ENCODE results near the gene KLHL14. TPM values are rescaled to one million over a fixed set of nuclear protein-coding genes. Genes with fewer than 3 reads are reported as not detected.
"Not testable (repeated sequence)": the region's sequence is repeated elsewhere in the genome, so short reads cannot be mapped to it uniquely, and the experiment has no call there.

KLHL14 gene
- total RNA-seq, 2 experiments from 2014 or later = 0.57 to 2.8 TPM

DNA sequence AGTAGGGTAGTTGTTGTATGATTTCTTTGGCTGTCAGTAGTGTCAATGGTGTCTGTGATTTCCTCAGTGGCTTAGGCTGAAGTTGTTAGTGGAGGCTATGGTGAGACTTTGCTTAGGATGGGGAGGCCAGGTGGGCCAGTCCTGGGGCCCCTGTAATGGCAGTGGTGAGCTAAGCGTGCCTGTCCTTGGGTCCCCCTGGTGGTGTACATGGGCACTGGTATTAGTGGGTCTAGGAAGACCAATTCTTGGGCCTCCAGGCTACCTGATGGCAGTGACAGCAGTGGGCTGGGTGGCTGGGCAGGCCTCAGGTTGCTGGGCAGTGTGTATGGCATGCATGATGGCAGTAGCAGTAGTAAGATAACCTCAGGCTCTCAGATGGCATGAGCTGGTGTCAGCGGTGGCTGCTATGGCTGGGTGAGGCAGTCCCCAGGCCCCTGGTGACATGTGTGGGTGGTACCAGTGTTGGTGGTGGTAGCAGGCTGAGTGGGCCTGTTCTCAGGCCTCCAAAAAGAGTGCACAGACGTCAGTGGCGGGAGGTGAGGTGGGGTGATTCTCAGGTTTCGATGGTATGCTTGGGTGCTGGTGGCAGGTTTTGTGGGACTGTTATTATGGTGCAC is 103.2 kb downstream of the KLHL14 start:
- no peak overlapping the region for H3K27ac ChIP-seq (ENCODE audit: low read depth, low read length, poor library complexity, severe bottlenecking)
- H2AFZ ChIP-seq (ENCODE audit: low read length) = no peak overlapping the region
- no peaks in the 10 kb centered on the region for H3K9me3 ChIP-seq (ENCODE audit: low read length)
- no TSS peak for BruUV-seq (replicated peaks)
- CTCF ChIA-PET (ENCODE audit: unreplicated experiment) = no interaction called here
- no peak overlapping the region for H3K4me3 ChIP-seq (ENCODE audit: low read depth, low read length, poor library complexity, severe bottlenecking)
- peak; percentile 1 for DNase-seq (ENCODE audit: low spot score)
- no peaks in the 10 kb centered on the region for H3K9me2 ChIP-seq (ENCODE audit: insufficient read depth, low read length)
- no peak overlapping the region for H3K4me2 ChIP-seq (ENCODE audit: low read length)
- intact Hi-C loops (cut with micrococcal nuclease; ENCODE audit: unreplicated experiment) = no loop called here
- H4K20me1 ChIP-seq (ENCODE audit: insufficient read depth, low read length) = no peaks in the 10 kb centered on the region
- POLR2A ChIA-PET = no interaction called here
- no peak for TF ChIP-seq EZH2phosphoT487 (IDR thresholded peaks at IDR 0.05; ENCODE audit: borderline replicate concordance, low read depth, low read length)
- TF ChIP-seq, protein P1, sequence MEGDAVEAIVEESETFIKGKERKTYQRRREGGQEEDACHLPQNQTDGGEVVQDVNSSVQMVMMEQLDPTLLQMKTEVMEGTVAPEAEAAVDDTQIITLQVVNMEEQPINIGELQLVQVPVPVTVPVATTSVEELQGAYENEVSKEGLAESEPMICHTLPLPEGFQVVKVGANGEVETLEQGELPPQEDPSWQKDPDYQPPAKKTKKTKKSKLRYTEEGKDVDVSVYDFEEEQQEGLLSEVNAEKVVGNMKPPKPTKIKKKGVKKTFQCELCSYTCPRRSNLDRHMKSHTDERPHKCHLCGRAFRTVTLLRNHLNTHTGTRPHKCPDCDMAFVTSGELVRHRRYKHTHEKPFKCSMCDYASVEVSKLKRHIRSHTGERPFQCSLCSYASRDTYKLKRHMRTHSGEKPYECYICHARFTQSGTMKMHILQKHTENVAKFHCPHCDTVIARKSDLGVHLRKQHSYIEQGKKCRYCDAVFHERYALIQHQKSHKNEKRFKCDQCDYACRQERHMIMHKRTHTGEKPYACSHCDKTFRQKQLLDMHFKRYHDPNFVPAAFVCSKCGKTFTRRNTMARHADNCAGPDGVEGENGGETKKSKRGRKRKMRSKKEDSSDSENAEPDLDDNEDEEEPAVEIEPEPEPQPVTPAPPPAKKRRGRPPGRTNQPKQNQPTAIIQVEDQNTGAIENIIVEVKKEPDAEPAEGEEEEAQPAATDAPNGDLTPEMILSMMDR (conservative IDR thresholded peaks at IDR 0.05; ENCODE audit: low read length) = peak; percentile 39
- H3K4me1 ChIP-seq (ENCODE audit: insufficient read depth, low read length, poor library complexity, severe bottlenecking) = no peaks in the 10 kb centered on the region
- no peaks in the 10 kb centered on the region for H3K79me2 ChIP-seq (ENCODE audit: insufficient read depth, low read depth, low read length)
- no peaks in the 10 kb centered on the region for H3K36me3 ChIP-seq (ENCODE audit: insufficient read depth, low read length)

GRCh38 chr18:32668956-32669355 is 103.9 kb downstream of the KLHL14 start:
- no TSS peak for BruUV-seq (replicated peaks)
- DNase-seq (ENCODE audit: low spot score) = no peak
- Histone ChIP-seq H3K9me2 (ENCODE audit: insufficient read depth, low read length) (no peaks in the 10 kb centered on the region), H3K79me2 (ENCODE audit: insufficient read depth, low read depth, low read length) (no peaks in the 10 kb centered on the region), H3K4me1 (ENCODE audit: insufficient read depth, low read length, poor library complexity, severe bottlenecking) (no peaks in the 10 kb centered on the region), H3K27ac (ENCODE audit: low read depth, low read length, poor library complexity, severe bottlenecking) (no peak overlapping the region), H3K4me3 (ENCODE audit: low read depth, low read length, poor library complexity, severe bottlenecking) (no peak overlapping the region), H4K20me1 (ENCODE audit: insufficient read depth, low read length) (no peaks in the 10 kb centered on the region), H2AFZ (ENCODE audit: low read length) (no peak overlapping the region), H3K4me2 (ENCODE audit: low read length) (no peak overlapping the region), H3K9me3 (ENCODE audit: low read length) (no peaks in the 10 kb centered on the region), H3K36me3 (ENCODE audit: insufficient read depth, low read length) (no peaks in the 10 kb centered on the region)
- no peak for TF ChIP-seq EZH2phosphoT487 (IDR thresholded peaks at IDR 0.05; ENCODE audit: borderline replicate concordance, low read depth, low read length)
- ChIA-PET POLR2A (no interaction called here), CTCF (ENCODE audit: unreplicated experiment) (no interaction called here)
- intact Hi-C loops (cut with micrococcal nuclease; ENCODE audit: unreplicated experiment) = no loop called here

DNA sequence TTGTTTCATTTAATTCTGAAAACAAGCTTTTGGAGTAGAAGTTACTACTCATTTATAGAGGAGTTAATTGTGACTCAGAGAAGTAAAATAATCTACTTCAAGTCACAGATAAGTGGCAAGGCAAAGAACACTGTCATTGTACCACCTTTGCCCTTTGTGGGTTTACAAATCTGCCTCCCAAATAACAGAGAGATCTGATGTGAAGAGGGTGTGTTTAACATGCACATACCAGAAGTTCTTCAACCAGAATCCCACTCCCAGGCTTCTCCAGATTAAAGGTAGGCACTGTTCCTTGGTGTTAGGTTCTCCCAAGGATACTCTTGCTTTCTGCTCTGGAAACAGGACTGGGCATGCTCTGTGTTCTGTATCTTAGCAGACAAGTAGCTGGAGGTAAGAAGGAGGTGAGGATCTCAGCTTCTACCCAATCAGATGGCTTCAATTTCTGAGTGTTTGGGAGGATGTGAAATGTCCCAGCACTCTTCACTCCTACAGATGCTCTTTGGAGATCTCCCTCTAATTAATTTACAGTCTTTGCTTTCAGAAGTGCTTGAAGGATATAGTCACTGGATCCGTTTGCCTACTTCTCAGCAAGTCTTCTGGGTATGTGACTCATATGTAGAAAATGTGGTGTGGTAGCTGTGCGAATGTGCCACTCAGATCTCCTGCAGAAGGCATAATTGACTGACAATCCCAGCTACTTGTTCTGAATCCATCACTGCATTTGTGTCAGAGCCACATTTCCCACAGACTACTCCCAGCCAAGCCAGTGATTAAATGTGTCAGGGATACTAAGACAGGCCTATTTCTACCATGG is 111.1 kb downstream of the KLHL14 start:
- H3K79me2 ChIP-seq (ENCODE audit: insufficient read depth, low read depth, low read length) = no peaks in the 10 kb centered on the region
- H3K9me2 ChIP-seq (ENCODE audit: insufficient read depth, low read length) = no peaks in the 10 kb centered on the region
- no peaks in the 10 kb centered on the region for H4K20me1 ChIP-seq (ENCODE audit: insufficient read depth, low read length)
- no peaks in the 10 kb centered on the region for H3K4me1 ChIP-seq (ENCODE audit: insufficient read depth, low read length, poor library complexity, severe bottlenecking)
- intact Hi-C loops (cut with micrococcal nuclease; ENCODE audit: unreplicated experiment) = no loop called here
- BruUV-seq (replicated peaks) = no TSS peak
- ChIA-PET CTCF (ENCODE audit: unreplicated experiment) (no interaction called here), POLR2A (no interaction called here)
- DNase-seq (ENCODE audit: low spot score) = no peak
- H3K27ac ChIP-seq (ENCODE audit: low read depth, low read length, poor library complexity, severe bottlenecking) = no peak overlapping the region
- no peak overlapping the region for H2AFZ ChIP-seq (ENCODE audit: low read length)
- TF ChIP-seq, protein P1 (conservative IDR thresholded peaks at IDR 0.05; ENCODE audit: low read length) = no peak
- TF ChIP-seq EZH2phosphoT487 (IDR thresholded peaks at IDR 0.05; ENCODE audit: borderline replicate concordance, low read depth, low read length) = no peak
- H3K9me3 ChIP-seq (ENCODE audit: low read length) = no peaks in the 10 kb centered on the region
- H3K4me3 ChIP-seq (ENCODE audit: low read depth, low read length, poor library complexity, severe bottlenecking) = no peak overlapping the region
- no peak overlapping the region for H3K4me2 ChIP-seq (ENCODE audit: low read length)
- H3K36me3 ChIP-seq (ENCODE audit: insufficient read depth, low read length) = no peaks in the 10 kb centered on the region

- POLR2A ChIA-PET; BruUV-seq (replicated peaks): not testable (repeated sequence)
Measured at GRCh38 chr18:32654507-32654906, 118.3 kb downstream of the KLHL14 start.

DNA sequence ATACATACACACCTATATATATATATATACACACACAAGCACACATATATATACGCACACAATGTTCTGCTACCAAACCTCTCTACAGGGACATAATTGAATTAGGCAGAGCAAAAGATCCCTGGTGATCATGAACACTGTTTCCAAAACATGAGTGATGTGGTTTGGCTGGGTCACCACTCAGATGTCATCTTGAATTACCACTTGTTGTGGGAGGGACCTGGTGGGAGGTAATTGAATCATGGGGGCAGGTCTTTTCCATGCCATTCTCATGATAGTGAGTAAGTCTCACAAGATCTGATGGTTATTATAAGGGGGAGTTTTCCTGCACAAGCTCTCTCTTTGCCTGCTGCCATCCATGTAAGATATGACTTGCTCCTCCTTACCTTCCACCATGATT is 135.2 kb downstream of the KLHL14 start:
- H2AFZ ChIP-seq (ENCODE audit: low read length); H3K79me2 ChIP-seq (ENCODE audit: insufficient read depth, low read depth, low read length); intact Hi-C loops (cut with micrococcal nuclease; ENCODE audit: unreplicated experiment); CTCF ChIA-PET (ENCODE audit: unreplicated experiment); H4K20me1 ChIP-seq (ENCODE audit: insufficient read depth, low read length); H3K9me2 ChIP-seq (ENCODE audit: insufficient read depth, low read length); H3K27ac ChIP-seq (ENCODE audit: low read depth, low read length, poor library complexity, severe bottlenecking); H3K36me3 ChIP-seq (ENCODE audit: insufficient read depth, low read length); BruUV-seq (replicated peaks); POLR2A ChIA-PET; DNase-seq (ENCODE audit: low spot score); H3K4me1 ChIP-seq (ENCODE audit: insufficient read depth, low read length, poor library complexity, severe bottlenecking); H3K4me3 ChIP-seq (ENCODE audit: low read depth, low read length, poor library complexity, severe bottlenecking); H3K9me3 ChIP-seq (ENCODE audit: low read length); H3K4me2 ChIP-seq (ENCODE audit: low read length): not testable (repeated sequence)

More at GRCh38 chr18:32654507-32654906, 118.3 kb downstream of the KLHL14 start:
- CTCF ChIA-PET (ENCODE audit: unreplicated experiment); H3K4me1 ChIP-seq (ENCODE audit: insufficient read depth, low read length, poor library complexity, severe bottlenecking); H3K36me3 ChIP-seq (ENCODE audit: insufficient read depth, low read length); H4K20me1 ChIP-seq (ENCODE audit: insufficient read depth, low read length); H3K4me3 ChIP-seq (ENCODE audit: low read depth, low read length, poor library complexity, severe bottlenecking); intact Hi-C loops (cut with micrococcal nuclease; ENCODE audit: unreplicated experiment); H3K27ac ChIP-seq (ENCODE audit: low read depth, low read length, poor library complexity, severe bottlenecking); H3K9me3 ChIP-seq (ENCODE audit: low read length); DNase-seq (ENCODE audit: low spot score); H3K9me2 ChIP-seq (ENCODE audit: insufficient read depth, low read length); H2AFZ ChIP-seq (ENCODE audit: low read length); H3K4me2 ChIP-seq (ENCODE audit: low read length); H3K79me2 ChIP-seq (ENCODE audit: insufficient read depth, low read depth, low read length): not testable (repeated sequence)

Data from OCI-LY7 (cell line).